ENCODE measurements around the gene RBM25. TPM values are rescaled to one million over a fixed set of nuclear protein-coding genes. Genes with fewer than 3 reads are reported as not detected.
"Not testable (repeated sequence)": the region's sequence is repeated elsewhere in the genome, so short reads cannot be mapped to it uniquely, and the experiment has no call there.

RBM25 gene
- 107 and 110 TPM in 2 replicates for polyA plus RNA-seq (2013)

- peak within 1 kb of the TSS; percentile 86 for H3K27ac ChIP-seq (ENCODE audit: low read depth, low read length)
- H4K12ac ChIP-seq (ENCODE audit: low read depth, low read length): peak within 1 kb of the TSS; percentile 95
- H3K14ac ChIP-seq (ENCODE audit: low read length): peak within 1 kb of the TSS; percentile 96
- H3K4me1 ChIP-seq (ENCODE audit: control insufficient read depth in 1 of 2, insufficient read depth in 2 of 2, low read length in 2 of 2): peaks cover 0 to 4% of the 10 kb centered on the region in 2 experiments
- H3K18ac ChIP-seq (ENCODE audit: low read length): peak within 1 kb of the TSS; percentile 94
- H3K4ac ChIP-seq (ENCODE audit: low read depth, low read length): peak within 1 kb of the TSS; percentile 99
- no peaks in the 10 kb centered on the region for H3K9me3 ChIP-seq (ENCODE audit: insufficient read depth, low read depth, low read length)
- H3K27me3 ChIP-seq (ENCODE audit: insufficient read depth, low read length): no peaks in the 10 kb centered on the region
- peak within 1 kb of the TSS; percentile 86 for H2BK120ac ChIP-seq (ENCODE audit: insufficient read depth, low read length, poor library complexity)
- peak within 1 kb of the TSS; percentile 83 for H4K91ac ChIP-seq (ENCODE audit: low read depth, low read length)
- no CpG with 5 or more reads among the region's 57 CpGs for WGBS (ENCODE audit: extremely low coverage, insufficient coverage, insufficient read length)
- H2AFZ ChIP-seq (ENCODE audit: insufficient read depth, low read length, poor library complexity): peak within 1 kb of the TSS; percentile 89
- H3K79me2 ChIP-seq (ENCODE audit: control insufficient read depth, insufficient read depth, low read length, poor library complexity): peaks cover 22% of the 10 kb centered on the region
- DNase-seq: peak; percentile 98 to 99
- H2BK5ac ChIP-seq (ENCODE audit: low read depth, low read length, poor library complexity): peak within 1 kb of the TSS; percentile 84
- H4K8ac ChIP-seq (ENCODE audit: low read depth, low read length): peak within 1 kb of the TSS; percentile 84
- peak within 1 kb of the TSS; percentile 87 for H3K4me2 ChIP-seq (ENCODE audit: low read length)
- peaks cover 10% of the 10 kb centered on the region for H3K79me1 ChIP-seq (ENCODE audit: low read length)
- no peak within 1 kb of the TSS for H3K23ac ChIP-seq (ENCODE audit: low read length)
- H2BK12ac ChIP-seq (ENCODE audit: low read length): peak within 1 kb of the TSS; percentile 54
- peak within 1 kb of the TSS; percentile 84 for H2AK5ac ChIP-seq (ENCODE audit: low read length)
- peak within 1 kb of the TSS; percentile 95 for H3K9ac ChIP-seq (ENCODE audit: low read length)
- H3K4me3 ChIP-seq (ENCODE audit: low read depth, low read length): peak within 1 kb of the TSS; percentile 92
- H3K36me3 ChIP-seq (ENCODE audit: control insufficient read depth in 1 of 2, insufficient read depth in 2 of 2, low read length in 2 of 2): peaks cover 2 to 3% of the 10 kb centered on the region in 2 experiments
These were observed at the start of gene RBM25 for GRCh38 chr14:73058224-73058921. TSS of gene RBM25 (plus strand) at chr14:73058534. CDS start at chr14:73071642, 13,108 bp downstream.

- H3K9ac ChIP-seq (ENCODE audit: low read length); H2AK5ac ChIP-seq (ENCODE audit: low read length); H3K27ac ChIP-seq (ENCODE audit: low read depth, low read length); H3K23ac ChIP-seq (ENCODE audit: low read length); H3K4me1 ChIP-seq (ENCODE audit: control insufficient read depth in 1 of 2, insufficient read depth in 2 of 2, low read length in 2 of 2); H3K79me1 ChIP-seq (ENCODE audit: low read length); H4K91ac ChIP-seq (ENCODE audit: low read depth, low read length); H2BK120ac ChIP-seq (ENCODE audit: insufficient read depth, low read length, poor library complexity); H4K12ac ChIP-seq (ENCODE audit: low read depth, low read length); H4K8ac ChIP-seq (ENCODE audit: low read depth, low read length); H3K14ac ChIP-seq (ENCODE audit: low read length); H3K4ac ChIP-seq (ENCODE audit: low read depth, low read length); H2BK5ac ChIP-seq (ENCODE audit: low read depth, low read length, poor library complexity); H3K27me3 ChIP-seq (ENCODE audit: insufficient read depth, low read length); H3K4me2 ChIP-seq (ENCODE audit: low read length); H2BK12ac ChIP-seq (ENCODE audit: low read length); H3K36me3 ChIP-seq (ENCODE audit: control insufficient read depth in 1 of 2, insufficient read depth in 2 of 2, low read length in 2 of 2); H3K79me2 ChIP-seq (ENCODE audit: control insufficient read depth, insufficient read depth, low read length, poor library complexity); DNase-seq; H3K9me3 ChIP-seq (ENCODE audit: insufficient read depth, low read depth, low read length); H3K4me3 ChIP-seq (ENCODE audit: low read depth, low read length); H2AFZ ChIP-seq (ENCODE audit: insufficient read depth, low read length, poor library complexity); H3K18ac ChIP-seq (ENCODE audit: low read length): not testable (repeated sequence)
- no CpG with 5 or more reads among the region's 7 CpGs for WGBS (ENCODE audit: extremely low coverage, insufficient coverage, insufficient read length)
These were observed 47.1 kb upstream of the RBM25 start for GRCh38 chr14:73011189-73011588.

GRCh38 chr14:73014105-73014504 is 44.2 kb upstream of the RBM25 start:
- DNase-seq: no peak
- Histone ChIP-seq H3K18ac (ENCODE audit: low read length) (no peak overlapping the region), H2AFZ (ENCODE audit: insufficient read depth, low read length, poor library complexity) (no peak overlapping the region), H3K79me2 (ENCODE audit: control insufficient read depth, insufficient read depth, low read length, poor library complexity) (no peaks in the 10 kb centered on the region), H3K4ac (ENCODE audit: low read depth, low read length) (no peak overlapping the region), H2BK120ac (ENCODE audit: insufficient read depth, low read length, poor library complexity) (no peak overlapping the region), H4K12ac (ENCODE audit: low read depth, low read length) (no peak overlapping the region), H3K9ac (ENCODE audit: low read length) (no peak overlapping the region), H3K36me3 (ENCODE audit: control insufficient read depth in 1 of 2, insufficient read depth in 2 of 2, low read length in 2 of 2) (peaks cover 7 to 8% of the 10 kb centered on the region in 2 experiments), H3K4me2 (ENCODE audit: low read length) (no peak overlapping the region), H3K14ac (ENCODE audit: low read length) (no peak overlapping the region), H2BK5ac (ENCODE audit: low read depth, low read length, poor library complexity) (no peak overlapping the region), H4K8ac (ENCODE audit: low read depth, low read length) (no peak overlapping the region), H3K4me3 (ENCODE audit: low read depth, low read length) (no peak overlapping the region), H3K27me3 (ENCODE audit: insufficient read depth, low read length) (no peaks in the 10 kb centered on the region), H4K91ac (ENCODE audit: low read depth, low read length) (no peak overlapping the region), H2AK5ac (ENCODE audit: low read length) (no peak overlapping the region), H2BK12ac (ENCODE audit: low read length) (no peak overlapping the region), H3K4me1 (ENCODE audit: control insufficient read depth in 1 of 2, insufficient read depth in 2 of 2, low read length in 2 of 2) (no peaks in the 10 kb centered on the region), H3K79me1 (ENCODE audit: low read length) (no peaks in the 10 kb centered on the region), H3K23ac (ENCODE audit: low read length) (no peak overlapping the region), H3K9me3 (ENCODE audit: insufficient read depth, low read depth, low read length) (no peaks in the 10 kb centered on the region), H3K27ac (ENCODE audit: low read depth, low read length) (no peak overlapping the region)
- no CpG with 5 or more reads among the region's 2 CpGs for WGBS (ENCODE audit: extremely low coverage, insufficient coverage, insufficient read length)

- H3K4me3 ChIP-seq (ENCODE audit: low read depth, low read length); H4K8ac ChIP-seq (ENCODE audit: low read depth, low read length); H3K23ac ChIP-seq (ENCODE audit: low read length); H2BK5ac ChIP-seq (ENCODE audit: low read depth, low read length, poor library complexity); H3K4ac ChIP-seq (ENCODE audit: low read depth, low read length); H3K27ac ChIP-seq (ENCODE audit: low read depth, low read length); H3K79me1 ChIP-seq (ENCODE audit: low read length); H3K9ac ChIP-seq (ENCODE audit: low read length); H3K9me3 ChIP-seq (ENCODE audit: insufficient read depth, low read depth, low read length); H4K91ac ChIP-seq (ENCODE audit: low read depth, low read length); H3K4me2 ChIP-seq (ENCODE audit: low read length); H3K79me2 ChIP-seq (ENCODE audit: control insufficient read depth, insufficient read depth, low read length, poor library complexity); H2AFZ ChIP-seq (ENCODE audit: insufficient read depth, low read length, poor library complexity); H3K27me3 ChIP-seq (ENCODE audit: insufficient read depth, low read length); H4K12ac ChIP-seq (ENCODE audit: low read depth, low read length); H3K14ac ChIP-seq (ENCODE audit: low read length); H3K4me1 ChIP-seq (ENCODE audit: control insufficient read depth in 1 of 2, insufficient read depth in 2 of 2, low read length in 2 of 2); H2BK12ac ChIP-seq (ENCODE audit: low read length); H3K18ac ChIP-seq (ENCODE audit: low read length); H2BK120ac ChIP-seq (ENCODE audit: insufficient read depth, low read length, poor library complexity); H2AK5ac ChIP-seq (ENCODE audit: low read length): not testable (repeated sequence)
- DNase-seq: peak; percentile 41 to 62
- H3K36me3 ChIP-seq (ENCODE audit: control insufficient read depth in 1 of 2, insufficient read depth in 2 of 2, low read length in 2 of 2): peaks cover 8 to 11% of the 10 kb centered on the region in 2 experiments
- no CpG with 5 or more reads among the region's 14 CpGs for WGBS (ENCODE audit: extremely low coverage, insufficient coverage, insufficient read length)
These were observed 42.8 kb upstream of the RBM25 start for GRCh38 chr14:73015552-73015951.

All from trophoblast cell (in vitro differentiated cells and primary cell).